Measurements from ENCODE around the gene CCDC24.

CCDC24 gene

GRCh38 chr1:44029911-44030604 lies 38.7 kb downstream of the CCDC24 start:
- no peak for TF ChIP-seq CTCF (IDR thresholded peaks at IDR 0.05; ENCODE audit: low read length, missing control alignments)
- H3K4me3 ChIP-seq (replicated peaks; ENCODE audit: low read depth, low read length) = peak overlapping the region; percentile 73
- peak; percentile 88 for DNase-seq (ENCODE audit: low read depth)

- TF ChIP-seq CTCF (IDR thresholded peaks at IDR 0.05; ENCODE audit: low read length, missing control alignments) = no peak
- H3K4me3 ChIP-seq (replicated peaks; ENCODE audit: low read depth, low read length) = peak overlapping the region; percentile 73
- peak; percentile 35 for DNase-seq (ENCODE audit: low read depth)
Observed at GRCh38 chr1:44030605-44031251, 39.3 kb downstream of the CCDC24 start.

- TF ChIP-seq CTCF (IDR thresholded peaks at IDR 0.05; ENCODE audit: low read length, missing control alignments) = no peak
- DNase-seq (ENCODE audit: low read depth) = peak; percentile 72
- peak within 1 kb of the TSS; percentile 73 for H3K4me3 ChIP-seq (replicated peaks; ENCODE audit: low read depth, low read length)
Observed at GRCh38 chr1:44031252-44032169, 40.1 kb downstream of the CCDC24 start, which contains the start of gene SLC6A9. Gene SLC6A9 (minus strand): TSS chr1:44031462. CDS start chr1:44024277, 7,185 bp downstream.

- no peak for TF ChIP-seq CTCF (IDR thresholded peaks at IDR 0.05; ENCODE audit: low read length, missing control alignments)
- H3K4me3 ChIP-seq (replicated peaks; ENCODE audit: low read depth, low read length) = no peak overlapping the region
- DNase-seq (ENCODE audit: low read depth) = no peak
Observed at GRCh38 chr1:44032170-44032790, 40.9 kb downstream of the CCDC24 start.

- no peak for TF ChIP-seq CTCF (IDR thresholded peaks at IDR 0.05; ENCODE audit: low read length, missing control alignments)
- no peak for DNase-seq (ENCODE audit: low read depth)
Observed at GRCh38 chr1:44033041-44033575, 41.7 kb downstream of the CCDC24 start.

GRCh38 chr1:44033756-44034155 lies 42.4 kb downstream of the CCDC24 start:
- DNase-seq (ENCODE audit: low read depth) = no peak
- H3K4me3 ChIP-seq (replicated peaks; ENCODE audit: low read depth, low read length) = no peak overlapping the region
- TF ChIP-seq CTCF (IDR thresholded peaks at IDR 0.05; ENCODE audit: low read length, missing control alignments) = no peak

More at GRCh38 chr1:44033041-44033575, 41.7 kb downstream of the CCDC24 start:
- H3K4me3 ChIP-seq (replicated peaks; ENCODE audit: low read depth, low read length) = no peak overlapping the region
